ENCODE measurements around the gene FCN1.

FCN1 gene

GRCh38 chr9:134955156-134955555 lies 37.4 kb upstream of the FCN1 start:
- Histone ChIP-seq H3K36me3 (ENCODE audit: low read depth) (no peaks in the 10 kb centered on the region), H3K9me3 (ENCODE audit: severe bottlenecking) (no peaks in the 10 kb centered on the region), H3K27ac (ENCODE audit: poor library complexity, severe bottlenecking) (no peak overlapping the region), H3K27me3 (ENCODE audit: insufficient read depth, poor library complexity, severe bottlenecking) (peaks cover 12% of the 10 kb centered on the region), H3K4me3 (ENCODE audit: severe bottlenecking) (no peak overlapping the region), H3K4me1 (ENCODE audit: insufficient read depth, poor library complexity, severe bottlenecking) (no peaks in the 10 kb centered on the region)
- no peak for ATAC-seq (ENCODE audit: low read depth)
- peak; percentile 29 for DNase-seq (ENCODE audit: low spot score)
- TF ChIP-seq CTCF (IDR thresholded peaks at IDR 0.05; ENCODE audit: poor library complexity, severe bottlenecking): no peak

- Histone ChIP-seq H3K4me3 (ENCODE audit: severe bottlenecking) (no peak overlapping the region), H3K4me1 (ENCODE audit: insufficient read depth, poor library complexity, severe bottlenecking) (no peaks in the 10 kb centered on the region), H3K27ac (ENCODE audit: poor library complexity, severe bottlenecking) (no peak overlapping the region), H3K36me3 (ENCODE audit: low read depth) (no peaks in the 10 kb centered on the region), H3K27me3 (ENCODE audit: insufficient read depth, poor library complexity, severe bottlenecking) (peaks cover 12% of the 10 kb centered on the region), H3K9me3 (ENCODE audit: severe bottlenecking) (no peaks in the 10 kb centered on the region)
- TF ChIP-seq CTCF (IDR thresholded peaks at IDR 0.05; ENCODE audit: poor library complexity, severe bottlenecking): no peak
- no peak for ATAC-seq (ENCODE audit: low read depth)
- DNase-seq (ENCODE audit: low spot score): no peak
These were observed 34.3 kb upstream of the FCN1 start for GRCh38 chr9:134951994-134952393.

- ATAC-seq (ENCODE audit: low read depth): no peak
- Histone ChIP-seq H3K36me3 (ENCODE audit: low read depth) (no peaks in the 10 kb centered on the region), H3K27me3 (ENCODE audit: insufficient read depth, poor library complexity, severe bottlenecking) (peaks cover 12% of the 10 kb centered on the region), H3K9me3 (ENCODE audit: severe bottlenecking) (no peaks in the 10 kb centered on the region), H3K4me3 (ENCODE audit: severe bottlenecking) (no peak overlapping the region), H3K27ac (ENCODE audit: poor library complexity, severe bottlenecking) (no peak overlapping the region), H3K4me1 (ENCODE audit: insufficient read depth, poor library complexity, severe bottlenecking) (no peaks in the 10 kb centered on the region)
- DNase-seq (ENCODE audit: low spot score): peak; percentile 15
- TF ChIP-seq CTCF (IDR thresholded peaks at IDR 0.05; ENCODE audit: poor library complexity, severe bottlenecking): no peak
These were observed 33.7 kb upstream of the FCN1 start for GRCh38 chr9:134951461-134951860.

GRCh38 chr9:134950386-134951210 lies 32.9 kb upstream of the FCN1 start:
- Histone ChIP-seq H3K4me3 (ENCODE audit: severe bottlenecking) (no peak overlapping the region), H3K36me3 (ENCODE audit: low read depth) (no peaks in the 10 kb centered on the region), H3K27ac (ENCODE audit: poor library complexity, severe bottlenecking) (no peak overlapping the region), H3K4me1 (ENCODE audit: insufficient read depth, poor library complexity, severe bottlenecking) (no peaks in the 10 kb centered on the region), H3K9me3 (ENCODE audit: severe bottlenecking) (no peaks in the 10 kb centered on the region), H3K27me3 (ENCODE audit: insufficient read depth, poor library complexity, severe bottlenecking) (peaks cover 12% of the 10 kb centered on the region)
- ATAC-seq (ENCODE audit: low read depth) (no peak), DNase-seq (ENCODE audit: low spot score) (peak; percentile 41)
- TF ChIP-seq CTCF (IDR thresholded peaks at IDR 0.05; ENCODE audit: poor library complexity, severe bottlenecking): no peak
